B cell (primary cell): ENCODE measurements around the gene NAIF1.

Experiments
- EZH2 ChIP-seq: IDR thresholded peaks from 2 replicates; pipeline ENCODE4 v1.6.1; 2012; ENCODE audit warnings: borderline replicate concordance, low read depth, mild to moderate bottlenecking, moderate library complexity, low read length; ENCODE audit not compliant: insufficient read depth, poor library complexity, severe bottlenecking
- TF ChIP-seq, protein P1 (sequence below): fragments of 200-600 bp; IDR thresholded peaks from one replicate; pipeline ENCODE4 v1.8.0; 2022; ENCODE audit warnings: antibody characterized with exemption, mild to moderate bottlenecking

DNA sequence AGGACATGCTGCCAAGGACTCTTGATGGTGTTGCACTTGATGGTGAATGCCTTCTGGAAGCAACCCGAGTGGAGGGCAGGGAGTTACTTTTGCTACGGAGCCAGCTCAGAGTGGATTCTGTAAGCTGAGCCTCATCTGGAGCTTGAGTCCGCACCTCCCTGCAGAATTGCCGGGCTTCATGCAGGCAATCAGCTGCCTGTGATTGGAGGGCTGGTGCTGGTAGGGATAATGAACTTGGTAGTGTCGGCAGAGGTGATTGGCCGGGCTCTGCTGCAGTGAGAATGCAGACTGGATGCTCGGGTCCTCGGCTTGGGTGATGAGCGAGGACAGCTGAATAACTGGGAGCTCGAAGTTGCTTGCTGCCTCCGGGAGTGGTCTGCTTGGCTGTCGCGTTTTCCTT lies 24.0 kb upstream of the NAIF1 start:
- TF ChIP-seq, protein P1, sequence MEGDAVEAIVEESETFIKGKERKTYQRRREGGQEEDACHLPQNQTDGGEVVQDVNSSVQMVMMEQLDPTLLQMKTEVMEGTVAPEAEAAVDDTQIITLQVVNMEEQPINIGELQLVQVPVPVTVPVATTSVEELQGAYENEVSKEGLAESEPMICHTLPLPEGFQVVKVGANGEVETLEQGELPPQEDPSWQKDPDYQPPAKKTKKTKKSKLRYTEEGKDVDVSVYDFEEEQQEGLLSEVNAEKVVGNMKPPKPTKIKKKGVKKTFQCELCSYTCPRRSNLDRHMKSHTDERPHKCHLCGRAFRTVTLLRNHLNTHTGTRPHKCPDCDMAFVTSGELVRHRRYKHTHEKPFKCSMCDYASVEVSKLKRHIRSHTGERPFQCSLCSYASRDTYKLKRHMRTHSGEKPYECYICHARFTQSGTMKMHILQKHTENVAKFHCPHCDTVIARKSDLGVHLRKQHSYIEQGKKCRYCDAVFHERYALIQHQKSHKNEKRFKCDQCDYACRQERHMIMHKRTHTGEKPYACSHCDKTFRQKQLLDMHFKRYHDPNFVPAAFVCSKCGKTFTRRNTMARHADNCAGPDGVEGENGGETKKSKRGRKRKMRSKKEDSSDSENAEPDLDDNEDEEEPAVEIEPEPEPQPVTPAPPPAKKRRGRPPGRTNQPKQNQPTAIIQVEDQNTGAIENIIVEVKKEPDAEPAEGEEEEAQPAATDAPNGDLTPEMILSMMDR: no peak
- no peak for TF ChIP-seq EZH2
